ENCODE results near the gene AP1B1.

GRCh38 chr22:29391546-29391945, 3.2 kb upstream of the AP1B1 start:
- TF ChIP-seq CTCF (IDR thresholded peaks at IDR 0.05): no peak
- TF ChIP-seq POLR2AphosphoS5 (IDR thresholded peaks at IDR 0.05): no peak
